ENCODE measurements around the gene CEP162.
A peak's percentile ranks its signal among the peaks of the same experiment; 100 is the strongest.
"Not testable (repeated sequence)": the region's sequence is repeated elsewhere in the genome, so short reads cannot be mapped to it uniquely, and the experiment has no call there.

Gene CEP162

DNA sequence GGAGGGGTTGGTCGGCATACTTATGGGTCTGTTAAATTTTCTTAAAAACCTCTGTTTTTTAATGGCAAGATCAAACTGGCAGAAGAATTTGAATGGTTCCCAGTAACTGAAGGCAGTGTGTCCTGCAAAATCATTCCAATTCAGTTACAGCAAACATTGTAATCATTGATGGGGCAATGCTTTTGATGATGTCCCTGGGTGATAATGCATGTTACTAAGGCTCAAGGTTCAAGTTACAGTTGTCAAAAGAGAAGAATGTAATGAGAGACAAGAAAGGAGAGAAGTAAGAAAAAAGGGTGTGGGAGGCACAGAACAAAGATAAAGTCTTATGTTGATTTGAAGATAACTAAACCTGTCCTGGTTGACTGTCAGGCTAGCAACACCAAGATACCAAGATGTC, 54.9 kb downstream of the CEP162 start:
- in situ Hi-C loops (cut with HindIII; ENCODE audit: low pct_ligation_motif_present, low pct_unique_long_range_greater_than_20kb, low sequenced_read_pairs): no loop called here
- DNase-seq: no peak

DNA sequence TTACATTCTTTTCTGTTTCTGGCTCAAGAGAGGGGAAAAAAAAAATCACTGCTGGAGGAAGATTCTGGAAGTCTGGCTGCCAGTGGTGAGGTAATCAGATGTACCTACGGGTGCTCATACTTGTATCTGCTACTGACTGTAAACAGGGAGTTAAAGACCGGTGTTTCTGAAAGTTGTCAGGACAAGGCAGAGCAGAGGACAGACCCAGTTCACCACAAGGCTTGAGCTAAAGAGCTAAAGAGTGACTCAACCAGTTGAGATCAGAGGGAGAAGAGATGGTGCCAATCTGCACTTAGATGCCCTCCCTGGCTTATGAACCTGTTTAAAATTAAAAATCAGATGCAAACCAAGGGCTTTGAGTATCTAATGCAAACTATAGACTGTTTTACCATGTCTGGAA, 55.4 kb downstream of the CEP162 start:
- in situ Hi-C loops (cut with HindIII; ENCODE audit: low pct_ligation_motif_present, low pct_unique_long_range_greater_than_20kb, low sequenced_read_pairs): no loop called here
- no peak for DNase-seq

DNA sequence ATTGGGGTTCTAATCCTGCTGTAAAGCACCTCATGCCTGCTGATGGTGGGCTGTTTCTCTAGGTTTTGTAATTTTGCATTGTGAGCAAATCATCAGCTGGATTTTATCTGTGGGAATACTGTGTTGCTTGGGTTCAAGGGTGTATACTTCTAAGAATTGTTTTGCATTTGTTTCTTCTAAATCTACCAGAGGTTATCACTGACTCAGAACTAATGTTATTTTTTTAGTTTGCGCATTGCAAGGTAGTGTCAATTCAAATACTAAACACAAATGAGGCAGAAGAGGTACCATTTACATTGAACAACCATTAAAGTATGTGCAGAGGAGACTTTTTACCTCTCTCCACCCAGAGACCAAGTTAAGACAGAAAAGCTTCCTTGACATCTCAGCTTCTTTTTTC, 60.0 kb downstream of the CEP162 start:
- DNase-seq: no peak
- in situ Hi-C loops (cut with HindIII; ENCODE audit: low pct_ligation_motif_present, low pct_unique_long_range_greater_than_20kb, low sequenced_read_pairs): no loop called here

DNA sequence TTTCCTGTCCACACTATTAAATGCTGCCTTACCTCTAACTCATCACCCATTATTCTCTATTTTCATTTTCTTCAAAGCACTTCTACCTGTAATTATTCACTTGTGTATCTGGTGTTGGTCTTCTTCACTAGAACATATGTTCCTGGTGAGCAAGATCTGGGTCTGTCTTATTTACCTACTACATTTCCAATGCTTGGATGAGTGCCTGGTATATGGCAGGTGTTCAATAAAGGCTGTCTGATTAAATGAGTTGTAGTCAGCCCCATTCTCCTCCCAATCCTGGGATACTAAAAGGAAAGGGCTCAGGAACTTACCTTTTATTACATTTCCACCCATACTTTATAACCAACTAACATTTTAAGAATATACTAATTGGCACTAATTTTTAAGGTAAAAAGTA, 61.0 kb downstream of the CEP162 start:
- in situ Hi-C loops (cut with HindIII; ENCODE audit: low pct_ligation_motif_present, low pct_unique_long_range_greater_than_20kb, low sequenced_read_pairs): no loop called here
- no peak for DNase-seq

DNA sequence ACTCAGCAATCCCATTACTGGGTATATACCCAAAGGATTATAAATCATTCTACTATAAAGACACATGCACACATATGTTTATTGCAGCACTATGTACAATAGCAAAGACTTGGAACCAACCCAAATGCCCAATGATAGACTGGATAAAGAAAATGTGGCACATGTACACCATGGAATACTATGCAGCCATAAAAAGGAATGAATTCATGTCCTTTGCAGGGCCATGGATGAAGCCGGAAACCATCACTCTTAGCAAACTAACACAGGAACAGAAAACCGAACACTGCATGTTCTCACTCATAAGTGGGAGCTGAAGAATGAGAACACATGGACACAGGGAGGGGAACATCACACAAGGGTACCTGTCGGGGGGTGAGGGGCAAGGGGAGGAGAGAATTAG, 63.1 kb downstream of the CEP162 start:
- DNase-seq; in situ Hi-C loops (cut with HindIII; ENCODE audit: low pct_ligation_motif_present, low pct_unique_long_range_greater_than_20kb, low sequenced_read_pairs): not testable (repeated sequence)

DNA sequence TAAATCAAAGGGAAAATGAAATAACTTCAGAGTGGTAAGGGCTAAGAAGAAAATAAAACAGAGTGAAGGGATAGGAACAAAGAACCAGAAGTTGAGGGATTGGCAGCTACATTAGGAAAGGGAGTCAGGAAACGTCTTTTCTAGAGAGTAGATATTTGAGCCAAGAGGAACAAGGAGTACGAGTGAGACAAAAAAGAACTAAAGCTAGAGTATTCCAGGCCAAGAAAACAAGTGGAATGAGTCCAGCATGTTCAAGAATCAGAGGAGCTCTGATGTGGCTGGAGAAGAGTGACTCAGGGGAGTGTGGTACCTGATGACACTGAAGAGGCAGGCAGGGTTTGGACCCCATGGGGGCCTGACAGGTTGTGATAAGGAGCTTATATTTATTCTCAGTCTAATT, 66.3 kb downstream of the CEP162 start:
- DNase-seq: no peak
- in situ Hi-C loops (cut with HindIII; ENCODE audit: low pct_ligation_motif_present, low pct_unique_long_range_greater_than_20kb, low sequenced_read_pairs): no loop called here

DNA sequence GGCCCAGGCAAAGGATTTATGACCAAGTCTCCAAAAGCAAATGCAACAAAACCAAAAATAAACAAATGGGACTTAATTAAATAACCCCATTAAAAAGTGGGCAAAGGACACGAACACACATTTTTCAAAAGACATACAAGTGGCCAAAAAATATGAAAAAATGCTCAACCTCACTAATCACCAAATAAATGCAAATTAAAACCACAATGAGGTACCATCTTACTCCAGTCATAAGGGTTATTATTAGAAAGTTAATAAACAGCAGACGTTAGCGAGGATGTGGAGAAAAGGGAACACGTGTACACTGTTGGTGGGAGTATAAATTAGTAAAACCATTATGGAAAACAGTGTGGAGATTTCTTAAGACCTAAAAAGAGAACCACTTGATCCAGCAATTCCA, 71.1 kb downstream of the CEP162 start:
- in situ Hi-C loops (cut with HindIII; ENCODE audit: low pct_ligation_motif_present, low pct_unique_long_range_greater_than_20kb, low sequenced_read_pairs): no loop called here
- no peak for DNase-seq

DNA sequence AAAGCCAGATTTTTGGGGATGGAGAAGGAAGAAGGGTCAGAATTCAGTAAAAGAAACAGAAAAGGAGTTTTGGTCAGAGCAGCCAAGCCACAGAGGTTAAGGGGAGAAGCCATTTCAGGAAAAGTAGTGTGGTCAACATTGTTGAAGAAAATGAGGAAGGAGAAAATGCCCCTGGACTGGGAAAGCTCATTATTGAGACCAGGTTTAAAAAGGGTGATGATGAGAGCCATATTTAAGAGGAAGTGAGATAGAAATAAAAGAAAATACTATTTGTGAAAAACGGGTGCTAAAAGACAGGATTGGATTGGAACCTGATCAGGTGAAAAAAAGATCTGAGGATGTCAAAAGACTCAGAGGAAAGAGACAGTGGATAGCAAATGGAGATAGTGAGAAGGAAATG, 75.8 kb downstream of the CEP162 start:
- no peak for DNase-seq
- in situ Hi-C loops (cut with HindIII; ENCODE audit: low pct_ligation_motif_present, low pct_unique_long_range_greater_than_20kb, low sequenced_read_pairs): no loop called here

DNA sequence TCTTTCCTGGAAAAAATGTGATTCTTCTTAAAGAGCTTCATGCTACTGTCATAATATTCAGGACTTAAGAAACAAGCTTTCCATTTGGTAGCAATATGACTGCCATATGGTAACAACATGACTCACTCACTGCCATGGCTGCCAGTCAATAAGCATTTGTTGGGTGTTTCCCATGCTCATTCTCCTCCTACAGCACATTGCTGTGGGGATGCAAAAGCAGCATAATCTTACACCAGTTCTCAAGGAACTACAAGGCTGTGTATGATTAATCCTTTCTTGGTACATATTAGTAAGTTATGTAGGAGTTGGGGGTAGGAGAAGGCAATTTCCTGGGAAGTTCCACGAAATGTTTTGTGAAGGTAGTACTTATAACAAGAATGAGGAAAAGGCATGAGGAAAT, 76.7 kb downstream of the CEP162 start:
- no peak for DNase-seq
- in situ Hi-C loops (cut with HindIII; ENCODE audit: low pct_ligation_motif_present, low pct_unique_long_range_greater_than_20kb, low sequenced_read_pairs): no loop called here

DNA sequence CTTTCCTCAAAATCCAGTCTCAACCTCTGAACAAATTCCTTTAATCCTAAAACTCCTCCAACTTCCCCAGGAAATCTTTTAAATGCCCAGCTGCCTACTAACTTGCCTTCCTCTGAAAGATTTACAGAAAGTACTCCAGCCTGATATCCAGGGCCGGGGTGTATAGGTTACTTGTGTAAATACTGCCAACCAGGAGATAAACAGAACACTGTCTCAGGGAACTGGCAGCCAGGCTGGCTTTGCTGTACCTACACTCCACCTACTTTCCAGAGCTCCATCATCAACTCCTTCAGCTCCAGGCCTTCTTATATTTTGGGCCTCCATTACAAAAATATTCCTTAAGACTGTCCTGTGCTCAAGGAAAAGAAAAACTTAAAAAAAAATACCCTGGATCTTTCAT, 85.9 kb downstream of the CEP162 start:
- DNase-seq: no peak
- in situ Hi-C loops (cut with HindIII; ENCODE audit: low pct_ligation_motif_present, low pct_unique_long_range_greater_than_20kb, low sequenced_read_pairs): no loop called here

DNA sequence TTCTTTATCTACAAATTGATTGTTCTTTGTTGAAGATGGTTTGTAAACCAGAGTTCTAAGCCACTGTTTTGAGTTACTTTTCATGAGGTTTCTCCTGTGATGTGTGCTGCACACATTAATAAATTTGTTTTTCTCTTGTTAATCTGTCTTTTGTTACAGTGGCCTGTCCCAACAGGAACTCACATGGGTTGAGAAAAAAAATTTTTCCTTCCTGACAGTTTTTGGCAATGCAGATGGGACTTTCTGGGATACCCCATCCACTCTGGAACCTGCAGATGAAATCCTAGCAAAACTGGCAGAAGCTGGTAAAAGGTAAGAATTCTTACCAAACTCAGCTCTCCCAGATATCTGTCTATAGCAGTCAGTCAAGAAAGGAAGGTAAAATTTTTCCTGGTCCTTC, 88.1 kb downstream of the CEP162 start:
- in situ Hi-C loops (cut with HindIII; ENCODE audit: low pct_ligation_motif_present, low pct_unique_long_range_greater_than_20kb, low sequenced_read_pairs): no loop called here
- no peak for DNase-seq

DNA sequence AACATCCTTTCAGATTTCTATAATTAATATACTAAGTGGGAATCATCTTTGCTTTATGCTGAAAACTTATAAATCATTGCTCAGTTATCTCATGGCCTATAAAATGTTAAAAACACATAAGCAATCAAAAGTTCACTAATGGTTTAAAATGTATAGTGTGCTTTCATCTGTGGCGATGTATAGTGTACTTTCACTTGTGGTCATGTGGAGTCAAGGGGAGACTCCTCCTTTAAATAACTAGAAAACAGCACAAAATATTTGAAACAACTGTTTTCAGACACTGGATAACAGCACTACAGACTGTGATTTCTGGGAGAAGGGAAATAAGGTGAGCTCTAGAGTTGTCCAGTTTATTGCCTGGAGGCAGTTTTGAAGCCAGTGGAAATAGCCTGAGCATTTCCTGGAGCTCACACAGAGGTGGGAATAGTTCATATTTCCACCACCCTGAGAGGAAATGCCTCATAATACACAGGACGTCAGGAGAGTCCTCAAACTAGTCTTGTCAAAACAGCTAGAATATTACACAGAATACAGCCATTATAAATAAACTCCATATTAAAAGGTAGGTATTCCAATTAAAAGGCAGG, 89.4 kb downstream of the CEP162 start:
- in situ Hi-C loops (cut with HindIII; ENCODE audit: low pct_ligation_motif_present, low pct_unique_long_range_greater_than_20kb, low sequenced_read_pairs): no loop called here
- DNase-seq: no peak

DNA sequence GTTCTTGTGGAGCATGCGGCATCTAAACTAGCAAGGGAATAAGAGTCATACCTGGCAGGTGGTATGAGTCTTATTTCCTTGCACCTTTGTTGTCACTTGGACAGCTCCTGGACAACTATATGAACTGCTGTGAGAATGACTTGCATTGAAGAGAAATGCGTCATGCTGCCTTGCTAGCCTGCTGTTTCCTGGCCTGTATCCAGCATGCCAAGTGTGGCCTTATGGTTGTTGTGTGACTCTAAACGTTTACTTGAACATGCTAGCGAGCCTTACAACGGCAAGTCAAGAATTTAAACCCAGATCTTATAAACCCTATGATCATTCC, 90.4 kb downstream of the CEP162 start:
- no peak for DNase-seq
- in situ Hi-C loops (cut with HindIII; ENCODE audit: low pct_ligation_motif_present, low pct_unique_long_range_greater_than_20kb, low sequenced_read_pairs): no loop called here

DNA sequence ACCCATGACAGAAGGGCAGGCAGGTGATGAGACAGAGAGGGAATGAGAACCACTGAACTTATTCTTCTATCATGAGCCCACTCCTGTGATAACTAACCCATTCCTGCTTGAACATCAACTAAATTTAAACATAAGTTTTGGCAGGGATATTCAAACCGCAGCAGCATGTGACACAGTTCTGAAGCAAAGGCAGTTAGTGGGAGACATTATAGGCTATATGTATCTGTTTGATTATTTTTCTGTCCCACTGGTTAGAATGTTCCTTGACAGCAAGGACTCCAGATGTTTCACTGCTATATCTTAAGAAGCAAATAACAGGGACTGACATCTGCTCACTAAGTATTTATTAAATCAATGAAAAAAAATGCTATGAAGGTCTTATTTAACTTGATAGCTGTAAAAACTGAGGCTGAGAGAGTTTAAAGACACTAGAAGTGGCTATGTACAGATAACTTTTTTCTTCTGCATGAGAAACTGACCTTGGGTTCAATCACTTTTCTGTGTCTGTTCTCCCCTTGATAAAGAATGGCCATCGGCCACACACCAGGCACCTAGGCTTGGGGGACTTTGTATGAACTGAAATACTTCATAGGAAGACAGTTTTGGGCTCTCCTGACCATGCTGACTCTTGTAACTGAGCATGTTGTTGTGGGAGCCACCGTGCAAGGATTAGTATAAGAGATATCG, 90.9 kb downstream of the CEP162 start:
- no peak for DNase-seq
- in situ Hi-C loops (cut with HindIII; ENCODE audit: low pct_ligation_motif_present, low pct_unique_long_range_greater_than_20kb, low sequenced_read_pairs): no loop called here

DNA sequence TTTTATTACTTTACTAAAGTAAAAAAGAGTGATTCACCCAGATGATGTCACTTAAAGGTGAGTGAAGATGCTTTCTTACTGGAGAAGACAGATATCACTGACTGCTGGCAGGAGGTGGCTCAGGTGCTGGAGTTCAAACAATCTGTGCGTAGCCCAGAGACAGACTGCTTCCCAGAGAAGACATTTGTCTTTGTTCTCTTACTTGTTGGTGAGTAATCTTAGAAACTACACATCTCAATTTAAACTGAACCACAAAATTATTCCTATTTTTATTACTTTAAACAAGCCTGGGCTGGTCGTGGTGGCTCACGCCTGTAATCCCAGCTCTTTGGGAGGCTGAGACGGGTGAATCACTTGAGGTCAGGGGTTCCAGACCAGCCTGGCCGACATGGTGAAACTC, 92.2 kb downstream of the CEP162 start:
- in situ Hi-C loops (cut with HindIII; ENCODE audit: low pct_ligation_motif_present, low pct_unique_long_range_greater_than_20kb, low sequenced_read_pairs): no loop called here
- no peak for DNase-seq

DNA sequence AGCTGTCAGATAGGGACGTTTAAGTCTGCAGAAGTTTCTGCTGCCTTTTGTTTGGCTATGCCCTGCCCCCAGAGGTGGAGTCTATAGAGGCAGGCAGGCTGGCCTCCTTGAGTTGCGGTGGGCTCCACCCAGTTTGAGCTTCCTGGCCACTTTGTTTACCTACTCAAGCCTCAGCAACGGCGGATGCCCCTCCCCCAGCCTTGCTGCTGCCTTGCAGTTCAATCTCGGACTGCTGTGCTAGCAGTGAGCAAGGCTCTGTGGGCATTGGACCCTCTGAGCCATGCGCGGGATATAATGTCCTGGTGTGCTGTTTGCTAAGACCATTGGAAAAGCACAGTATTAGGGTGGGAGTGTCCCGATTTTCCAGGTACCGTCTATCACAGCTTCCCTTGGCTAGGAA, 94.1 kb downstream of the CEP162 start:
- DNase-seq; in situ Hi-C loops (cut with HindIII; ENCODE audit: low pct_ligation_motif_present, low pct_unique_long_range_greater_than_20kb, low sequenced_read_pairs): not testable (repeated sequence)

DNA sequence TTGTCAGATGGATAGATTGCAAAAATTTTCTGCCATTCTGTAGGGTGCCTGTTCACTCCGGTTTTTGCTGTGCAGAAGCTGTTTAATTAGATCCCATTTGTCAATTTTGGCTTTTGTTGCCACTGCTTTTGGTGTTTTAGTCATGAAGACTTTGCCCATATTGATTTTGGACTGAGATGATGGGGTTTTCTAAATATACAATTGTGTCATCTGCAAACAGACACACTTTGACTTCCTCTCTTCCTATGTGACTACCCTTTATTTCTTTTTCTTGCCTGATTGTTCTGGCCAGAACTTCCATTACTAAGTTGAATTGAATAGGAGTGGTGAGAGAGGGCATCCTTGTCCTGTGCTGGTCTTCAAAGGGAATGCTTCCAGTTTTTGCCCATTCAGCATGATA, 97.9 kb downstream of the CEP162 start:
- DNase-seq; in situ Hi-C loops (cut with HindIII; ENCODE audit: low pct_ligation_motif_present, low pct_unique_long_range_greater_than_20kb, low sequenced_read_pairs): not testable (repeated sequence)

DNA sequence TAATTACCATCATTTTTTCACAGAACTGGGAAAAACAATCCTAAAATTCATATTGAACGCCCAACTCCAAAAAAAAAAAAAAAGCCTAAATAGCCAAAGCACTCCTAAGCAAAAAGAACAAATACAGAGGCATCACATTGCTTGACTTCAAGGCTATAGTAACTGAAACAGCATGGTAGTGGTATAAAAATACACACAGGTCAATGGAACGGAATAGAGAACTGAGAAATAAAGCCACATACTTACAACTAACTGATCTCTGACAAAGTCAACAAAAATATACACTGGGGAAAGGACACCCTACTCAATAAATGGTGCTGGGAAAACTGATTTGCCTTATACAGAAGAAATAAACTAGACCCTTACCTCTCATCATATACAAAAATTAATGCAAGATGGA, 104.3 kb downstream of the CEP162 start:
- in situ Hi-C loops (cut with HindIII; ENCODE audit: low pct_ligation_motif_present, low pct_unique_long_range_greater_than_20kb, low sequenced_read_pairs): no loop called here
- no peak for DNase-seq

DNA sequence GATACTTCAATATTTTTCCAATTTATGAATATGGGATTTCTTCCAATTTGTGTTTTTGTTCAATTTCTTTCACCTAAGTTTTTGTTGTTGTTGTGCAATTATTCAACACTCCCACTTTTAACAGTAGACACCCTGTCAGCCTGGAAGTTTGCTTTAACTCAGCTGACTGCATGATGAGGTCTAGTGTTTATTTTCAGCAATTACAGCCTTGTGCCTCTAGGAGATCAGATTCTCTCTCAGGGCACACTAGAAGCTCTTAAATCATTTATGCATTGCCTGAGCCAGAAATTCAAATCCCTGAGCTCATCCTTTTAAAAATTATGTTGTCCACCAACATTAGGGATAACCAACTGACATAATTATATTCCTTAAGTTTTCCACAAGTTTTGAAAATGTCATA, 108.2 kb downstream of the CEP162 start:
- in situ Hi-C loops (cut with HindIII; ENCODE audit: low pct_ligation_motif_present, low pct_unique_long_range_greater_than_20kb, low sequenced_read_pairs): no loop called here
- DNase-seq: peak; percentile 1

DNA sequence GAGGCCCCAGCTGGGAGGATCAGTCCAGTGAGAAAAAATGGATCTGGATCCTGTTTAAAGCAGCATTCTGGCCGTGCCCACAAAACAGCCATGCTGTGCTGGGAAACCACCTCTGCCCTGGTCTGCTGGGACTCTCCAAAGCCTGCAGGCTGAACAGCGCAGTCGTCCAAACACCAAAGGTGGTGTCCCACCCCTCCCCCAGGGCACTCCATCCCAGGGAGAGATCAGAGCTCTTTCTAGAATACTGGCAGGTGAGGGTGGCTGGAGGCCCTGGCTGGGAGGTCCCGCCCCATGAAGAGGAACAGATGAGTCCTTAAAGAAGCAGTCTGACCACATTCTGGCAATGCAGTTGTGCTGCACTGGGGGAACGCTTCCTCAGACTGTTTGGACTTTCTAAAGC, 109.3 kb downstream of the CEP162 start:
- no peak for DNase-seq
- in situ Hi-C loops (cut with HindIII; ENCODE audit: low pct_ligation_motif_present, low pct_unique_long_range_greater_than_20kb, low sequenced_read_pairs): no loop called here
